Activated CD4-positive, CD25-positive, alpha-beta regulatory T cell treated with anti-CD3 and anti-CD28 coated beads, Interleukin-2, amount 50 U/mL, for 72 hours (primary cell): ENCODE measurements around the gene RAB11FIP4.
A peak's percentile ranks its signal among the peaks of the same experiment; 100 is the strongest.

ENCODE experiments used
- DNase-seq: peaks from one replicate; pipeline ENCODE4 v3.0.0; 2021

The RAB11FIP4 gene

GRCh38 chr17:31489295-31490018 is 98.0 kb downstream of the RAB11FIP4 start:
- no peak for DNase-seq

- DNase-seq: no peak
Observed at GRCh38 chr17:31490019-31490650, 98.7 kb downstream of the RAB11FIP4 start.

GRCh38 chr17:31490671-31491375 is 99.3 kb downstream of the RAB11FIP4 start:
- no peak for DNase-seq

- no peak for DNase-seq
Observed at GRCh38 chr17:31491376-31492131, 100.1 kb downstream of the RAB11FIP4 start.

GRCh38 chr17:31492206-31492605 is 100.7 kb downstream of the RAB11FIP4 start:
- no peak for DNase-seq

- DNase-seq: peak; percentile 55
Observed at GRCh38 chr17:31492880-31493655, 101.6 kb downstream of the RAB11FIP4 start.

GRCh38 chr17:31493656-31494155 is 102.2 kb downstream of the RAB11FIP4 start:
- DNase-seq: no peak

GRCh38 chr17:31494259-31495021 is 103.0 kb downstream of the RAB11FIP4 start:
- DNase-seq: no peak

GRCh38 chr17:31495022-31495885 is 103.8 kb downstream of the RAB11FIP4 start:
- DNase-seq: no peak

- DNase-seq: no peak
Observed at GRCh38 chr17:31496097-31496496, 104.6 kb downstream of the RAB11FIP4 start.

- no peak for DNase-seq
Observed at GRCh38 chr17:31496601-31497000, 105.1 kb downstream of the RAB11FIP4 start.

- DNase-seq: no peak
Observed at GRCh38 chr17:31497431-31497830, 106.0 kb downstream of the RAB11FIP4 start.

- no peak for DNase-seq
Observed at GRCh38 chr17:31497994-31498826, 106.7 kb downstream of the RAB11FIP4 start.

- DNase-seq: peak; percentile 51
Observed at GRCh38 chr17:31499771-31500554, 108.5 kb downstream of the RAB11FIP4 start.

GRCh38 chr17:31506517-31506916 is 115.0 kb downstream of the RAB11FIP4 start:
- DNase-seq: no peak

GRCh38 chr17:31508288-31509094 is 117.0 kb downstream of the RAB11FIP4 start:
- DNase-seq: peak; percentile 60

- DNase-seq: no peak
Observed at GRCh38 chr17:31509095-31509804, 117.8 kb downstream of the RAB11FIP4 start.
